Astrocyte of the spinal cord (primary cell): ENCODE results near the gene FAM167B.
"Not testable (repeated sequence)": the region's sequence is repeated elsewhere in the genome, so short reads cannot be mapped to it uniquely, and the experiment has no call there.

Source experiments
- DNase-seq: peaks from one replicate; pipeline ENCODE4 v3.0.0; 2011; ENCODE audit warnings: low read depth, low spot score
- H3K4me3 ChIP-seq: 2 replicates; pipeline ENCODE4 v1.5.1; 2011; ENCODE audit warnings: low read depth, mild to moderate bottlenecking, low read length, moderate library complexity
- CTCF ChIP-seq: IDR thresholded peaks from 2 replicates; pipeline ENCODE4 v1.5.1; 2012; ENCODE audit warnings: low read depth, mild to moderate bottlenecking, low read length, inconsistent platforms
- in situ Hi-C: cut with HindIII; loops from 2 replicates; pipeline ENCODE4 v1.10.0; 2017; ENCODE audit warnings: low sequenced_read_pairs

The FAM167B gene

GRCh38 chr1:32249831-32250525 is 3.0 kb downstream of the FAM167B start:
- H3K4me3 ChIP-seq = no peak overlapping the region
- DNase-seq = no peak
- TF ChIP-seq CTCF = no peak
- in situ Hi-C loops = no loop called here

- TF ChIP-seq CTCF = no peak
- DNase-seq = no peak
- no peak within 1 kb of the TSS for H3K4me3 ChIP-seq
- in situ Hi-C loops = no loop called here
Measured at GRCh38 chr1:32250893-32251716, 4.1 kb downstream of the FAM167B start, which contains the start of gene LCK. TSS of gene LCK (plus strand) at chr1:32251265. CDS start at chr1:32274330, 23,065 bp downstream.

- no peak for DNase-seq
- TF ChIP-seq CTCF = no peak
- in situ Hi-C loops = no loop called here
- no peak overlapping the region for H3K4me3 ChIP-seq
Measured at GRCh38 chr1:32255072-32256071, 8.3 kb downstream of the FAM167B start.

- no peak overlapping the region for H3K4me3 ChIP-seq
- DNase-seq = no peak
- TF ChIP-seq CTCF = no peak
- in situ Hi-C loops = no loop called here
Measured at GRCh38 chr1:32256473-32257226, 9.6 kb downstream of the FAM167B start.

GRCh38 chr1:32257227-32257508 is 10.1 kb downstream of the FAM167B start:
- no peak for TF ChIP-seq CTCF
- no peak for DNase-seq
- H3K4me3 ChIP-seq = no peak overlapping the region
- in situ Hi-C loops = no loop called here

- in situ Hi-C loops, DNase-seq, H3K4me3 ChIP-seq: not testable (repeated sequence)
Measured at GRCh38 chr1:32263236-32263593, 16.2 kb downstream of the FAM167B start.
